ENCODE measurements around the gene TTC13.
"Not testable (repeated sequence)": the region's sequence is repeated elsewhere in the genome, so short reads cannot be mapped to it uniquely, and the experiment has no call there.

DNA sequence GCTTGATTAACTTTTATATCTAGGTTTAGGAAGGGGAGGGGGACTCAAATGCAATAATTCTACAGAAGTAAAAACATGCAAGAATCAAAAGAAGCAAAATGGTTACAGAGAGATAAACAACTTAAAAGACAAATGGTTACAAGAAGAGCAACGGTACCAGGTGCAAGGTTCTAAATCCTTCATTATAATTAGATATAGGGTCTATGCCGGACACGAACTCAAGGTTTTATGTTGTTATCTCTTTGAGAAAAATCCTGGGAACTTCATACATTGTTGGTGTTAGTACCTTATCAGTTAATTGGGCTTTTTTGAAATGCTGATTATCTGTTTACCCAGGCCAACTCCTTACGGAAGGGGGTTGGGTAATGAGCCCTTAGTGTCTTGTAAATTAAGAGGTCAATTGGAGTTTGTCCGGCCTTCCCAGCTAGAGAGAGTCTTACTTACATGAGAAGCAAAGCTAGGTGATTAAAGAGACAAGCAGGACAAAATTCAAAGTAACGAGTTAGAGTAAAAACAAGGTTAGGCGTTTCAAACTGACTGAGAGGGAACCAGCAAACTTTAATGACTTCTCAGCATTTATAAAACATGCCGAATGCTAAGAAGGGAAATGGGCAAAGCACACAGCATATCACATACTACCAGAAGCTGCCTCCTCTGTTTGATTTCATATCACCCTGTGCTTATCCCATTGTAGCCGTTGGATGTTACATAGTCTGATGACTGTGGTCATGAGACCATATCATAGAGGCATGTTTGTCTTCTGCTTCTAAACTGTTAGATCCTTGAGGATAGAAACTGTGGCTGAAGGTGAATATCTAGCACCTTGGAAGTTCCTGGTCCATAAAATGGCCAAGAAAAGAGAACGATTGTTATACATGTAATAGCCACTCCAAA is 6.2 kb upstream of the TTC13 start:
- TF ChIP-seq, protein P1, sequence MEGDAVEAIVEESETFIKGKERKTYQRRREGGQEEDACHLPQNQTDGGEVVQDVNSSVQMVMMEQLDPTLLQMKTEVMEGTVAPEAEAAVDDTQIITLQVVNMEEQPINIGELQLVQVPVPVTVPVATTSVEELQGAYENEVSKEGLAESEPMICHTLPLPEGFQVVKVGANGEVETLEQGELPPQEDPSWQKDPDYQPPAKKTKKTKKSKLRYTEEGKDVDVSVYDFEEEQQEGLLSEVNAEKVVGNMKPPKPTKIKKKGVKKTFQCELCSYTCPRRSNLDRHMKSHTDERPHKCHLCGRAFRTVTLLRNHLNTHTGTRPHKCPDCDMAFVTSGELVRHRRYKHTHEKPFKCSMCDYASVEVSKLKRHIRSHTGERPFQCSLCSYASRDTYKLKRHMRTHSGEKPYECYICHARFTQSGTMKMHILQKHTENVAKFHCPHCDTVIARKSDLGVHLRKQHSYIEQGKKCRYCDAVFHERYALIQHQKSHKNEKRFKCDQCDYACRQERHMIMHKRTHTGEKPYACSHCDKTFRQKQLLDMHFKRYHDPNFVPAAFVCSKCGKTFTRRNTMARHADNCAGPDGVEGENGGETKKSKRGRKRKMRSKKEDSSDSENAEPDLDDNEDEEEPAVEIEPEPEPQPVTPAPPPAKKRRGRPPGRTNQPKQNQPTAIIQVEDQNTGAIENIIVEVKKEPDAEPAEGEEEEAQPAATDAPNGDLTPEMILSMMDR (conservative IDR thresholded peaks at IDR 0.05; ENCODE audit: low read depth, low read length), result not testable (repeated sequence)
- not testable (repeated sequence) for TF ChIP-seq EZH2 (IDR thresholded peaks at IDR 0.05; ENCODE audit: borderline replicate concordance, low read depth, low read length, poor library complexity, severe bottlenecking)
